Stimulated activated CD4-positive, alpha-beta T cell treated with anti-CD3 and anti-CD28 coated beads, Interleukin-15, amount 100 ng/mL, for 1 hour (primary cell): Measurements from ENCODE around the gene RHOF.
"Not testable (repeated sequence)": the region's sequence is repeated elsewhere in the genome, so short reads cannot be mapped to it uniquely, and the experiment has no call there.

ENCODE experiments used
- DNase-seq, 2 donors: peaks; one replicate each; pipeline ENCODE4 v3.0.0-alpha.2; 2020; ENCODE audit warnings: low read depth in 1 of 2, low spot score in 1 of 2

Gene RHOF

GRCh38 chr12:121776190-121777098, 17.0 kb downstream of the RHOF start:
- DNase-seq = peak; percentile 87 to 92

GRCh38 chr12:121775501-121775900, 18.0 kb downstream of the RHOF start:
- DNase-seq = no peak

- DNase-seq = no peak
Observed at GRCh38 chr12:121774968-121775474, 18.5 kb downstream of the RHOF start.

GRCh38 chr12:121773011-121773777, 20.3 kb downstream of the RHOF start:
- peak; percentile 57 to 64 for DNase-seq

- no peak for DNase-seq
Observed at GRCh38 chr12:121770813-121771625, 22.5 kb downstream of the RHOF start.

- no peak for DNase-seq
Observed at GRCh38 chr12:121770388-121770787, 23.1 kb downstream of the RHOF start.

GRCh38 chr12:121769831-121770301, 23.6 kb downstream of the RHOF start:
- DNase-seq = no peak

GRCh38 chr12:121769297-121769830, 24.1 kb downstream of the RHOF start:
- DNase-seq = no peak

- no peak for DNase-seq
Observed at GRCh38 chr12:121767525-121768016, 25.9 kb downstream of the RHOF start.

- DNase-seq = no peak
Observed at GRCh38 chr12:121766290-121767039, 27.0 kb downstream of the RHOF start.

- DNase-seq = no peak
Observed at GRCh38 chr12:121765573-121765972, 27.9 kb downstream of the RHOF start.

GRCh38 chr12:121764808-121765207, 28.7 kb downstream of the RHOF start:
- DNase-seq = no peak

- DNase-seq = no peak
Observed at GRCh38 chr12:121762269-121762668, 31.2 kb downstream of the RHOF start.

GRCh38 chr12:121758536-121758935, 35.0 kb downstream of the RHOF start:
- not testable (repeated sequence) for DNase-seq

GRCh38 chr12:121755591-121755990, 37.9 kb downstream of the RHOF start:
- no peak for DNase-seq

GRCh38 chr12:121754836-121755235, 38.7 kb downstream of the RHOF start:
- DNase-seq = no peak

- no peak for DNase-seq
Observed at GRCh38 chr12:121753844-121754264, 39.6 kb downstream of the RHOF start.

- DNase-seq = no peak
Observed at GRCh38 chr12:121751749-121752351, 41.6 kb downstream of the RHOF start.

- no peak for DNase-seq
Observed at GRCh38 chr12:121751034-121751433, 42.5 kb downstream of the RHOF start.
